ENCODE results near the gene STRBP.
"Not testable (repeated sequence)": the region's sequence is repeated elsewhere in the genome, so short reads cannot be mapped to it uniquely, and the experiment has no call there.

The STRBP gene

DNA sequence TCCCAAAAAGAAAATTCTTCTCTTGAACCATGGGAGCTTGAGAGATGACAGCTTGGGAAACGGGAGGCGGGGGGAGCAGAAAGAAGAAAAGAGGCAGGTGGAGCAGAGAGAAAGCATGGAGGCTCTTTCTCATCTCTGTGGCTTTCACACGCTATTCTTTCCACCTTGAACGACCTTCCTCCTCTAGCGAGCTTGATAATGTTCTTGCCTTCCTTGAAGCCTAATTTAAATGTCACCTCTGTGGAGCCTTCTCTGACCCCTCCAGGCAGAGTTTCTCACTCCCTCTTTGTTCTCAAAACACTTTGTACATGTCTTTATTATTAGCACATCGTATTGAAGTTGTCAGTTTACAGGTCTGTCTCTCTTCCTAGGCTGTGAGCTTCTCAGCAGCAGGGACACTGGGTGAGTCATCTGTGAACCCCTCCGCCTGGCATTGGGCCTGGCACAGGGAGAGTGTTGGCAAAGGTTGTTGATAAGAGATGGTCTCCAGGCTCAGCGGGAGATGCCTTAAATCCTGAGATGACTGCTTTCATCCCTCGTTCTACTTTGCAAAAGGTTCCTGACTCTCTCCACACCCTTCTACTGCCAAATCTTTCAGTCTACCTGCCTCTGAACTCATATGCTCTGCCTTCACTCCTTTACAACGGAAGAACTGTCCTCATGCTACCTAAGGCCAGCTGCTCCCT lies 14.1 kb upstream of the STRBP start:
- Histone ChIP-seq H3K9me3 (no peaks in the 10 kb centered on the region), H3K4me1 (ENCODE audit: control insufficient read depth in 1 of 2, insufficient read depth in 1 of 2, low read depth in 1 of 2, low read length in 1 of 2) (no peaks in the 10 kb centered on the region), H3K27ac (no peak overlapping the region), H3K27me3 (peaks cover 18% of the 10 kb centered on the region), H3K4me3 (ENCODE audit: low read depth in 1 of 2, low read length in 1 of 2) (no peak overlapping the region), H3K36me3 (no peaks in the 10 kb centered on the region)
- TF ChIP-seq, protein P1, sequence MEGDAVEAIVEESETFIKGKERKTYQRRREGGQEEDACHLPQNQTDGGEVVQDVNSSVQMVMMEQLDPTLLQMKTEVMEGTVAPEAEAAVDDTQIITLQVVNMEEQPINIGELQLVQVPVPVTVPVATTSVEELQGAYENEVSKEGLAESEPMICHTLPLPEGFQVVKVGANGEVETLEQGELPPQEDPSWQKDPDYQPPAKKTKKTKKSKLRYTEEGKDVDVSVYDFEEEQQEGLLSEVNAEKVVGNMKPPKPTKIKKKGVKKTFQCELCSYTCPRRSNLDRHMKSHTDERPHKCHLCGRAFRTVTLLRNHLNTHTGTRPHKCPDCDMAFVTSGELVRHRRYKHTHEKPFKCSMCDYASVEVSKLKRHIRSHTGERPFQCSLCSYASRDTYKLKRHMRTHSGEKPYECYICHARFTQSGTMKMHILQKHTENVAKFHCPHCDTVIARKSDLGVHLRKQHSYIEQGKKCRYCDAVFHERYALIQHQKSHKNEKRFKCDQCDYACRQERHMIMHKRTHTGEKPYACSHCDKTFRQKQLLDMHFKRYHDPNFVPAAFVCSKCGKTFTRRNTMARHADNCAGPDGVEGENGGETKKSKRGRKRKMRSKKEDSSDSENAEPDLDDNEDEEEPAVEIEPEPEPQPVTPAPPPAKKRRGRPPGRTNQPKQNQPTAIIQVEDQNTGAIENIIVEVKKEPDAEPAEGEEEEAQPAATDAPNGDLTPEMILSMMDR (IDR thresholded peaks at IDR 0.05): no peak

DNA sequence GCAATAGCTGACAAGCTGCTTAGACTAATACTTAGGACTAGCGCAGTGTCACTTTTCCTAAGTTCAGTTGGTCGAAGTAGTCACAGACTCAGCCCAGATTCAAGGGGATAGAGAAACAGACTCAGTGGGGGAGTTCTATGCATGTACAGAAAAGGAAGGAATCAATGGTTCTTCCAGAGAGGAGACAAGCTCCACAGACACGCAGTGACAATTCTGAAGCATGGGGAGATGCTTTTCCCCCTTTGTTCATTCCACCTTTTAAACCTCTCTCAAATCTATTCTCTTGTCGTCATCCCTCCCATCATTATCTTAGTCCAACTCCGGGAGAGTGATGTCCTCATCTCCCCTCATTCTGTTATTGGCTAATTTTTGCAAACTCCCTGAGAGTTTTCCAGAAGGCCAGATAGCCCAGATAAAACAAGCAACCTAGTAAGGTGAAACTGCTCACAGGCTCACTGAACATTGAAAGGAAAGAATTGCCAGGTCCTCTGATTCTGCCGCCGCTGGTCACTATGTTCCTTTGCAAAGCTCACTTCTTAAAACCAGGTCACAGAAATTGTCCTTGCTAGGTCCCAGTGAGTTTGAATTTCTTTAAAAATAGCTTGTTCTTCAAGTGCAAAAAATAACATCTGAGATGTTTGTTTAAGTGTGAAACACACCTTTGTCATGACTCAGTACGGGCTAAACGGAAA lies 13.4 kb upstream of the STRBP start:
- Histone ChIP-seq H3K27me3 (peaks cover 18% of the 10 kb centered on the region), H3K4me1 (ENCODE audit: control insufficient read depth in 1 of 2, insufficient read depth in 1 of 2, low read depth in 1 of 2, low read length in 1 of 2) (no peaks in the 10 kb centered on the region), H3K4me3 (ENCODE audit: low read depth in 1 of 2, low read length in 1 of 2) (no peak overlapping the region), H3K27ac (no peak overlapping the region), H3K9me3 (no peaks in the 10 kb centered on the region), H3K36me3 (no peaks in the 10 kb centered on the region)
- TF ChIP-seq, protein P1 (IDR thresholded peaks at IDR 0.05): no peak

DNA sequence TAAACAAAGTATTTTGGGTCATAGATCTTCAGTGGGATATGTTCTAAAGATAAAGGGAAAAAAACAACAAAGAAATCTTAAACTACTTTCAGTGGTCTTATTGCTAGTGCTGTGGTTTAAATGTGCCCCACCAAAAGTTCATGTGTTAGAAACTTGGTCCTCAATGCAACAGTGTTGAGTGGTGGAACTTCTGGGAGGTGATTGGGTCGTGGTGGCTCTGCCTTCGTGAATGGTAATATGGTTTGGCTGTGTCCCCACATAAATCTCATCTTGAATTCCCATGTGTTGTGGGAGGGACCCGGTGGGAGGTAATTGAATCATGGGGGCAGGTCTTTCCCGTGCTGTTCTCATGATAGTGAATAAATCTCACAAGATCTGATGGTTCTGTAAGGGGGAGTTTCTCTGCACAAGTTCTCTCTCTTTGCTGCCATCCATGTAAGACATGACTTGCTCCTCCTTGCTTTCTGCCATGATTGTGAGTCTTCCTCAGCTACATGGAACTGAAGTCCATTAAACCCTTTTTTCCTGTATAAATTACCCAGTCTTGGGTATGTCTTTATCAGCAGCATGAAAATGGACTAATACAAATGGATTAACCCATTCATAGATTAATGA lies 10.6 kb upstream of the STRBP start:
- not testable (repeated sequence) for H3K27ac ChIP-seq; H3K36me3 ChIP-seq; H3K4me1 ChIP-seq (ENCODE audit: control insufficient read depth in 1 of 2, insufficient read depth in 1 of 2, low read depth in 1 of 2, low read length in 1 of 2); H3K9me3 ChIP-seq; H3K4me3 ChIP-seq (ENCODE audit: low read depth in 1 of 2, low read length in 1 of 2)
- peaks cover 18% of the 10 kb centered on the region for H3K27me3 ChIP-seq

DNA sequence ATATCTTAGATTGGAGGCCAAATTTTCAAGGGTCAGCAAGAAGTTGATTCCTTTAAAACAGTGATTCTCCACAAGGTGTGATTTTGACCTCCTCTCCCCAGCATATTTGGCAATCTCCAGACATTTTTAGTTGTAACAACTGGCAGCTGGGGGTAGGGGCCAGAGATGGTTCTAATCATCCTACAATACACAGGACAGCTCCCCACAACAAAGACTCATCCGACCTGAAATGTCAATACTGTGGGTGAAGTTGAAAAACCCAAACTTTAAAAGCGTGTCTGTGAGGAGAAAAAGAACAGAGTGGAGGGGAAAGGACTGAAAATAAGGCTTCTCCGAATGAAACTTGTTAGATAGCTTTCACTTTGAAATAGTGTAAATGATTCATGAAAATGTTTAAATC lies 10.0 kb upstream of the STRBP start:
- Histone ChIP-seq H3K4me1 (ENCODE audit: control insufficient read depth in 1 of 2, insufficient read depth in 1 of 2, low read depth in 1 of 2, low read length in 1 of 2) (peaks cover 4 to 5% of the 10 kb centered on the region in 2 experiments), H3K36me3 (no peaks in the 10 kb centered on the region), H3K27ac (no peak overlapping the region), H3K4me3 (ENCODE audit: low read depth in 1 of 2, low read length in 1 of 2) (no peak overlapping the region), H3K27me3 (peaks cover 17% of the 10 kb centered on the region), H3K9me3 (no peaks in the 10 kb centered on the region)
- TF ChIP-seq, protein P1 (IDR thresholded peaks at IDR 0.05): no peak

DNA sequence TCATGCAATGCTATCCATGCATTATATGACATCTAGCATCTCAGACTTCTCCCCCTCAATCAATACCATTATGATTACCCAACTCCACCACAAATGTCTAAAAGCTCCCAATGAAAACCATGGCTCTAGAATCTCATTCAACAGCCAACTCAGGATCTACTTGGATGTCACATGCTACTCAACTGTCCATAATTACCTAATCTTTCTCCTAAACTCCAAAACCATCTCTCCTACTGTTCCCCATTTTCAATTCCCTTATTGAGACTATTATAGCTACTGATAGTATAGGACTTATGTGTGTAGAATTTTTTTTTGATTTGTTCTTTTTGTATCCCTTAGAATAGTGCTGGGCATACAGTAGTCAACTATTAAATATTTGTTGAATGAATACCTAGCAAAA lies 8.2 kb upstream of the STRBP start:
- H3K27me3 ChIP-seq: no peaks in the 10 kb centered on the region
- TF ChIP-seq, protein P1 (IDR thresholded peaks at IDR 0.05): no peak
- no peak overlapping the region for H3K4me3 ChIP-seq (ENCODE audit: low read depth in 1 of 2, low read length in 1 of 2)
- no peaks in the 10 kb centered on the region for H3K9me3 ChIP-seq
- no peaks in the 10 kb centered on the region for H3K36me3 ChIP-seq
- no peak overlapping the region for H3K27ac ChIP-seq
- H3K4me1 ChIP-seq (ENCODE audit: control insufficient read depth in 1 of 2, insufficient read depth in 1 of 2, low read depth in 1 of 2, low read length in 1 of 2): peaks cover 4 to 5% of the 10 kb centered on the region in 2 experiments

DNA sequence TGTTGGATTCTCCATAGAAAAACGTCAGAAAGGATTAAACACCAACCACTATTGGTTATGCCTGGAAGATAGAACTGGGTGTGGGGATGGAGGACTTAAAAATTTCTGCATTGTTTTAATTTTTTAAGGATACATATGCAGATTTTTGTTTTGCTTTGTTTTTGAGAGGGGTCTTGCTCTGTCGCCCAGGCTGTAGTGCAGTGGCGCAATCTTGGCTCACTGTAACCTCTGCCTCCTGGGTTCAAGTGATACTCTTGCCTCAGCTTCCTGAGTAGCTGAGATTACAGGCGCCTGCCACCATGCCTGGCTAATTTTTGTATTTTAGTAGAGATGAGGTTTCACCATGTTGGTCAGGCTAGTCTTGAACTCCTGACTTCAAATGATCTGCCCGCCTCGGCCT lies 2.7 kb upstream of the STRBP start:
- H3K4me1 ChIP-seq (ENCODE audit: control insufficient read depth in 1 of 2, insufficient read depth in 1 of 2, low read depth in 1 of 2, low read length in 1 of 2): peaks cover 19 to 20% of the 10 kb centered on the region in 2 experiments
- H3K27me3 ChIP-seq: peaks cover 23% of the 10 kb centered on the region
- not testable (repeated sequence) for H3K27ac ChIP-seq; H3K36me3 ChIP-seq; H3K4me3 ChIP-seq (ENCODE audit: low read depth in 1 of 2, low read length in 1 of 2); H3K9me3 ChIP-seq

Measured in neutrophil (primary cell).